KMS-11 (cell line): ENCODE measurements around the gene FRY.

ENCODE experiments used
- H2AFZ ChIP-seq: fragments of 200-600 bp; sonication (generic); 2 replicates; pipeline ENCODE4 v1.6.1; 2016; ENCODE audit warnings: antibody characterized with exemption, mixed run types, low read depth
- H3K27ac ChIP-seq: fragments of 200-600 bp; sonication (generic); 2 replicates; pipeline ENCODE4 v1.6.1; 2016; ENCODE audit warnings: mild to moderate bottlenecking, mixed run types
- H3K27me3 ChIP-seq: fragments of 200-600 bp; sonication (generic); 2 replicates; pipeline ENCODE4 v1.6.1; 2017; ENCODE audit warnings: mild to moderate bottlenecking, low read depth, mixed run types, moderate library complexity; ENCODE audit not compliant: insufficient read depth
- H3K36me3 ChIP-seq: fragments of 200-600 bp; sonication (generic); 2 replicates; pipeline ENCODE4 v1.6.1; 2017; ENCODE audit warnings: mild to moderate bottlenecking, mixed run types; ENCODE audit not compliant: insufficient read depth
- H3K4me1 ChIP-seq: fragments of 200-600 bp; sonication (generic); 2 replicates; pipeline ENCODE4 v1.6.1; 2016; ENCODE audit warnings: mild to moderate bottlenecking, low read depth, mixed run types; ENCODE audit not compliant: poor library complexity, severe bottlenecking
- H3K4me2 ChIP-seq: fragments of 200-600 bp; sonication (generic); 2 replicates; pipeline ENCODE4 v1.7.0; 2016; ENCODE audit warnings: mild to moderate bottlenecking, mixed run types
- H3K4me3 ChIP-seq: fragments of 200-600 bp; sonication (generic); IDR thresholded peaks from 2 replicates; pipeline ENCODE4 v1.6.1; 2017; ENCODE audit warnings: low read depth, low read length, mixed read lengths; ENCODE audit not compliant: insufficient read depth
- H3K79me2 ChIP-seq: fragments of 200-600 bp; sonication (generic); 2 replicates; pipeline ENCODE4 v1.6.1; 2016; ENCODE audit warnings: low read depth, mixed run types; ENCODE audit not compliant: insufficient read depth
- H3K9ac ChIP-seq: fragments of 200-600 bp; sonication (generic); 2 replicates; pipeline ENCODE4 v1.6.1; 2016; ENCODE audit warnings: mild to moderate bottlenecking, mixed run types
- H4K20me1 ChIP-seq: fragments of 200-600 bp; sonication (generic); 2 replicates; pipeline ENCODE4 v1.6.1; 2016; ENCODE audit warnings: mild to moderate bottlenecking, mixed run types; ENCODE audit not compliant: insufficient read depth
- TF ChIP-seq, protein P1 (sequence below): fragments of 200-600 bp; sonication (generic); conservative IDR thresholded peaks from 2 replicates; pipeline ENCODE4 v1.6.1; 2017; ENCODE audit warnings: low read depth, mild to moderate bottlenecking, antibody characterized with exemption, low read length, moderate library complexity, mixed read lengths

The FRY gene

DNA sequence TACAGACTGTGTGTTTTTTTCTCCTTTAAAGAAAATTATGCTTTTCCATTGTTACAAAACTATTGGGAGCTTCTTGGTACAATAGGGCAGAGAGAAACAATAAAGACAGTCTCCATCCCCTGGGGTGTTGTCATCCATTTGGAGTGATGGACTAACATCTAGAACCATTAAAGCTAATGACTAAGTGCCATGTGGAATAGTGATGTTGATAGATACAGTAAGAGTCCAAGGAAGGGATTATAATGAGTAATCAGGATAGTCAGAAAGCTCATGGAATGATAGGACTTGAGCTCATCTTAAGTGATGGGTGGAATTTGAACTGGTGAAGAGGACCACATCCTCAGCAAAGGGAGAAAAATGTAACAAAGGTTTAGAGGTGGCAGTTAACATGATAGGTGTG, 24.1 kb upstream of the FRY start:
- Histone ChIP-seq H3K27ac (no peak overlapping the region), H2AFZ (no peak overlapping the region), H3K36me3 (no peaks in the 10 kb centered on the region), H4K20me1 (no peaks in the 10 kb centered on the region), H3K4me1 (no peaks in the 10 kb centered on the region), H3K4me3 (no peak overlapping the region), H3K4me2 (no peak overlapping the region), H3K79me2 (no peaks in the 10 kb centered on the region), H3K9ac (no peak overlapping the region), H3K27me3 (no peaks in the 10 kb centered on the region)
- TF ChIP-seq, protein P1, sequence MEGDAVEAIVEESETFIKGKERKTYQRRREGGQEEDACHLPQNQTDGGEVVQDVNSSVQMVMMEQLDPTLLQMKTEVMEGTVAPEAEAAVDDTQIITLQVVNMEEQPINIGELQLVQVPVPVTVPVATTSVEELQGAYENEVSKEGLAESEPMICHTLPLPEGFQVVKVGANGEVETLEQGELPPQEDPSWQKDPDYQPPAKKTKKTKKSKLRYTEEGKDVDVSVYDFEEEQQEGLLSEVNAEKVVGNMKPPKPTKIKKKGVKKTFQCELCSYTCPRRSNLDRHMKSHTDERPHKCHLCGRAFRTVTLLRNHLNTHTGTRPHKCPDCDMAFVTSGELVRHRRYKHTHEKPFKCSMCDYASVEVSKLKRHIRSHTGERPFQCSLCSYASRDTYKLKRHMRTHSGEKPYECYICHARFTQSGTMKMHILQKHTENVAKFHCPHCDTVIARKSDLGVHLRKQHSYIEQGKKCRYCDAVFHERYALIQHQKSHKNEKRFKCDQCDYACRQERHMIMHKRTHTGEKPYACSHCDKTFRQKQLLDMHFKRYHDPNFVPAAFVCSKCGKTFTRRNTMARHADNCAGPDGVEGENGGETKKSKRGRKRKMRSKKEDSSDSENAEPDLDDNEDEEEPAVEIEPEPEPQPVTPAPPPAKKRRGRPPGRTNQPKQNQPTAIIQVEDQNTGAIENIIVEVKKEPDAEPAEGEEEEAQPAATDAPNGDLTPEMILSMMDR = no peak

DNA sequence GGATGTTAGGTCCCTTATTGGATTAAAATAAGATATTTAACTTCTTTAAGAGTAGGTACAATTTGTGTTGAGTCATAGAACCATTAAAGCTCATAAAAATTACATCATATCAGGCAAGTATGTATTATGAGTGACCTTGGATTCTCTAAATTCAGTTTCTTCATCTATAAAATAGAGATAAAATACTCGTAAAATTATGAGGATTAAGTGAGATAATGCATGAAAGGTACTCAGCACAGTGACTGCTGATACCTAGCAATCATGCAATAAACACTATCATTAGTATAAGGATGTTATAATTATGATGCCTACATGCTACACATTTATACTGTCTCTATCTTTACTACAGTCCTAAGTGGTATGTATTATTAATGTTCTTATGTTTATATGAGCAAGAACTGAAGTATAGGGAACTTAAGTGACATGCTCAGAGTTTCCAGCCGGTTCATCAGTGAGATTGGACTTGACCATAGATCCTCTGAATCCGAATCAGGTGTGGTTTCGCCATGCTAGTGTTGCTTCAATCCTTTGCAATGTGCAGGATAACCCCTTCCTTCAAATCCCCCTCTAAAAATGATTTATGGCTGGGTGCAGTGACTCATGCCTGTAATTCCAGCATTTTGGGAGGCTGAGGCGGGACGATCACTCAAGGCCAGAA, 22.9 kb upstream of the FRY start:
- Histone ChIP-seq H3K27me3 (no peaks in the 10 kb centered on the region), H3K79me2 (no peaks in the 10 kb centered on the region), H3K9ac (no peak overlapping the region), H3K27ac (no peak overlapping the region), H3K4me2 (no peak overlapping the region), H3K36me3 (no peaks in the 10 kb centered on the region), H4K20me1 (no peaks in the 10 kb centered on the region), H3K4me1 (no peaks in the 10 kb centered on the region), H2AFZ (no peak overlapping the region), H3K4me3 (no peak overlapping the region)
- TF ChIP-seq, protein P1 = no peak

DNA sequence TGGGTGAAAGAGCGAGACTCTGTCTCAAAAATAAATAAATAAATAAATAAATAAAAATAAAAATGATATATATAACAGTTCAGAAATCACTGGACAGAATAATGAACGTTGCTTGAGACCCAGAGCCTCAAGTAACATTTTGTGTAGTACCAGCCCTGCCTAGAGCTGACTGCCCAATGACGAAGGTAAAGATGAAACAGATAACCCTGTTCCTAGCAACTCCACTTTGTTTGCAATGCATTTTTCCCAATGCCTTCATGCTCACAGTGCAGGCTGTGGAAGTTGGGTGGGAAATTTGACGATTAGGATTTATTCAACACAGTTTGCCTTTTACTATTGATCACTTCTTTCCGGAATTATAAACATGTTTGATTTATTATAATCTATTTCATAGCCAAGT, 22.2 kb upstream of the FRY start:
- Histone ChIP-seq H2AFZ (no peak overlapping the region), H3K4me2 (no peak overlapping the region), H3K4me1 (no peaks in the 10 kb centered on the region), H3K79me2 (no peaks in the 10 kb centered on the region), H4K20me1 (no peaks in the 10 kb centered on the region), H3K4me3 (no peak overlapping the region), H3K27ac (no peak overlapping the region), H3K9ac (no peak overlapping the region), H3K27me3 (no peaks in the 10 kb centered on the region), H3K36me3 (no peaks in the 10 kb centered on the region)
- TF ChIP-seq, protein P1 = no peak

DNA sequence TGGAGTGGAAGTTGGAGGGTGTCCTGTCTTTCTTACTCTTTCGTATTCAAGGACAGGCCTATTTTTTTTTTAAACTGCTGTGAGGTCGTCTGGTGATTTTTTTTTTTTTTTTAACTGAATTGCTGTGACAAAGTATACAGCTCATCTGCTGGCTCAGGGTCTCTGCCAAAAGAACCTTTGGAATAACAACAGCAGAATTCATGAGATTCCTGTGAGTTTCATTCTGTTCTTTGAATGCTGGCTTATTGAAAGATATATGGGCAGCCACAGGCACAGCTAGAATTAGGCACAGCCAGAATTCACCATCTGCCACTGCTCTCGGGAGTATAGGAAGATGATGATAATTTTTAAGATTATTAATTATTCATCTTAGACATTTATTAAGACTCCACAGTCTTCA, 21.4 kb upstream of the FRY start:
- no peak overlapping the region for H3K4me3 ChIP-seq
- H3K79me2 ChIP-seq = no peaks in the 10 kb centered on the region
- no peaks in the 10 kb centered on the region for H3K4me1 ChIP-seq
- no peak overlapping the region for H3K4me2 ChIP-seq
- no peak overlapping the region for H3K27ac ChIP-seq
- no peak overlapping the region for H3K9ac ChIP-seq
- no peak overlapping the region for H2AFZ ChIP-seq
- H3K27me3 ChIP-seq = no peaks in the 10 kb centered on the region
- TF ChIP-seq, protein P1 = no peak
- H4K20me1 ChIP-seq = no peaks in the 10 kb centered on the region
- no peaks in the 10 kb centered on the region for H3K36me3 ChIP-seq
